Effector memory CD4-positive, alpha-beta T cell (primary cell): ENCODE data around the gene LAMB3.

Experiments used
- DNase-seq, 3 donors: peaks; one replicate each; pipeline ENCODE4 v3.0.0-alpha.2; 2020
- H3K27ac ChIP-seq: 2 replicates; pipeline ENCODE4 v1.7.0; 2013; ENCODE audit warnings: mild to moderate bottlenecking, low read length, moderate library complexity; ENCODE audit not compliant: insufficient read depth, poor library complexity, severe bottlenecking
- H3K27me3 ChIP-seq: replicated peaks from 2 replicates; pipeline ENCODE4 v1.7.0; 2013; ENCODE audit warnings: mild to moderate bottlenecking, low read length; ENCODE audit not compliant: insufficient read depth, control insufficient read depth, poor library complexity, severe bottlenecking
- H3K36me3 ChIP-seq: 2 replicates; pipeline ENCODE4 v1.7.0; 2013; ENCODE audit warnings: mild to moderate bottlenecking, low read length, moderate library complexity; ENCODE audit not compliant: control insufficient read depth, insufficient read depth
- H3K4me1 ChIP-seq: 2 replicates; pipeline ENCODE4 v1.7.0; 2013; ENCODE audit warnings: low read length, mild to moderate bottlenecking; ENCODE audit not compliant: control insufficient read depth, insufficient read depth, poor library complexity, severe bottlenecking
- H3K4me3 ChIP-seq: 2 replicates; pipeline ENCODE4 v1.7.0; 2013; ENCODE audit warnings: low read length, low read depth, mild to moderate bottlenecking; ENCODE audit not compliant: insufficient read depth, poor library complexity, severe bottlenecking
- H3K9me3 ChIP-seq: 2 replicates; pipeline ENCODE4 v1.7.0; 2013; ENCODE audit warnings: mild to moderate bottlenecking, low read length, moderate library complexity; ENCODE audit not compliant: control insufficient read depth

LAMB3 gene

DNA sequence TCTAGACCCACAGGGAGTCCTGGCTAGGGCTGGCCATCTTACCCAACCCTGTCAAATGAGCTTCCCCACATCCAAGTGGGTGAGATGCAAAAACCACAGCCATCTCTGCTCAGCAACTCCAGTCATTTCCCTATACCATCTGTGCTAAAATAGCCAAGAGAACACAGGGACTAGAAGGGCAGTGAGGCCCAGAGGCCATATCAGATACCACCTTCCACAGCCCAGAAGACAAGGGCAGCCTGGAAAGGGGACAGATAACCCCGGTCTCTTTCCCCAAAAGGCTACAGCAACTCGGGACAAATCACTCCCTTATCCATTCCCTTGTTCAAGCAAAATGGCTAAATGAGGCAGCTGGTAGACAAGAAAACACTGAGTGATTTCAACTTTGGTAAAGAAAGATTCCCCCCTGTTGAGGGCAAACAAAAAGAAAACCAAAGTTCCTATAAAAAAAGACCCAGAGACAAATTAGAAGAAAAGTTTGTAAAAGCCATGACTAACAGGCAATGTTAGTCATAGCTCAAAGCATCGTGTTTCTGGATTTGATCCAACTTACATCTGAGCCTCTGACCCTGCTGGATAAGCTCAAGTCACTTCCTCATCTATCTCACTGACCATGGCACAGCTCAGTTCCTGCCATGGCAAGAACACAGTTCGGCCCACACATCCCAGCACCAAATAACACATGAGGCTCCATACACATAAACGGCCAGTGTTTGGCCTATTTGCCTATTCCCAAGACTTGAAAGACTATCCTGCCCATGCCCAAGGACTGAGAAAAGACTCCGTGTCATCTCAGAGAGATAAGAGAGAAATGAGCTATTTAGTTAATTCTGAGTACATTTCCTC is 3.1 kb downstream of the LAMB3 start:
- no peak for DNase-seq
- no peaks in the 10 kb centered on the region for H3K27me3 ChIP-seq
- H3K9me3 ChIP-seq = no peaks in the 10 kb centered on the region
- no peaks in the 10 kb centered on the region for H3K36me3 ChIP-seq
- no peak overlapping the region for H3K4me3 ChIP-seq
- peaks cover 11% of the 10 kb centered on the region for H3K4me1 ChIP-seq
- no peak overlapping the region for H3K27ac ChIP-seq

DNA sequence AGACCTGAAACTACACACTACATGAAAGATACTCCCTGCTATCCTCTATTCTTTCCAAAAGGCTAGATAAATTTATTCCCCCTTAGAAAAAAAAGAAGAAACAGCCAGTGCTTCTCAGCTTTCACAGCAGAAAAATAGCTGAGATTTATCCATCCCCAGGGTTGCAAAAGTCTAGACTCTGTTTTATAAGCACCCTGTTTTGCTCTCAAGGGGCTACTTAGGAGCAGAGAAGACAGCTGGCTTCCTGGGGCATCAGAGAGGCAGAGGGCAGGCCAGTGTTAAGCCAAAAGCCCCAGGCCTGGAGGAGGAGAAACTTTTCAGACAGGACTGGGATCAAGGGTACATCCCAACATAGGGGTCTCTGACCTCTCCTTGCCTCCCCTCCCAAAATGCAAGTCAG is 3.9 kb downstream of the LAMB3 start:
- no peak overlapping the region for H3K27ac ChIP-seq
- DNase-seq = no peak
- H3K4me1 ChIP-seq = peaks cover 11% of the 10 kb centered on the region
- H3K36me3 ChIP-seq = no peaks in the 10 kb centered on the region
- no peaks in the 10 kb centered on the region for H3K27me3 ChIP-seq
- H3K4me3 ChIP-seq = no peak overlapping the region
- no peaks in the 10 kb centered on the region for H3K9me3 ChIP-seq

DNA sequence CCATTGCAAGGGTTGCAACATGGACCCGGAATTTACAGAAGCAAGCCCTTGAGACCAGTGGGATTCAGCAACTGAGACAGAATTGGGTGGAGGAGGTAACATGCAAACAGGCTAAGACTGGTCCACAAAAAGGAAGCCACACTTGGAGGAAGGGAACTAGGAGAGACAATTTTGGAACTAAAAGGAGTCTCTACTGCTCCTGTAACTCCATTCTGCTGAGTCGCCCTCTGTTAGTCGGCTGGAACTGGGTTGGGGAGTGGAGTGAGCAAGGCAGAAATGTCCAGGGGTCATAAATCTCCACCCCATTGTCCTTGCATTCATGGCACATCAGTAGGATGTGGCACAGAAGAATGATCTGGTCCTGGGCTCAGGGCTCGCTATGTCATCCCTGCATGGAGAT is 5.1 kb downstream of the LAMB3 start:
- Histone ChIP-seq H3K27ac (no peak overlapping the region), H3K9me3 (no peaks in the 10 kb centered on the region), H3K4me3 (no peak overlapping the region), H3K4me1 (peaks cover 11% of the 10 kb centered on the region), H3K27me3 (no peaks in the 10 kb centered on the region), H3K36me3 (no peaks in the 10 kb centered on the region)
- DNase-seq = no peak

- Histone ChIP-seq H3K27ac (no peak overlapping the region), H3K9me3 (no peaks in the 10 kb centered on the region), H3K36me3 (no peaks in the 10 kb centered on the region), H3K4me1 (peaks cover 11% of the 10 kb centered on the region), H3K4me3 (no peak overlapping the region), H3K27me3 (no peaks in the 10 kb centered on the region)
- no peak for DNase-seq
These were observed 5.7 kb downstream of the LAMB3 start for GRCh38 chr1:209646558-209646957.

- DNase-seq = no peak
- no peak overlapping the region for H3K27ac ChIP-seq
- no peak overlapping the region for H3K4me3 ChIP-seq
- H3K27me3 ChIP-seq = no peaks in the 10 kb centered on the region
- no peaks in the 10 kb centered on the region for H3K9me3 ChIP-seq
- no peaks in the 10 kb centered on the region for H3K36me3 ChIP-seq
- peaks cover 6% of the 10 kb centered on the region for H3K4me1 ChIP-seq
These were observed 6.4 kb downstream of the LAMB3 start for GRCh38 chr1:209645574-209646452.

- Histone ChIP-seq H3K9me3 (no peaks in the 10 kb centered on the region), H3K36me3 (no peaks in the 10 kb centered on the region), H3K27me3 (no peaks in the 10 kb centered on the region), H3K27ac (no peak overlapping the region), H3K4me1 (no peaks in the 10 kb centered on the region), H3K4me3 (no peak overlapping the region)
- DNase-seq = no peak
These were observed 8.8 kb downstream of the LAMB3 start for GRCh38 chr1:209643285-209644020.

DNA sequence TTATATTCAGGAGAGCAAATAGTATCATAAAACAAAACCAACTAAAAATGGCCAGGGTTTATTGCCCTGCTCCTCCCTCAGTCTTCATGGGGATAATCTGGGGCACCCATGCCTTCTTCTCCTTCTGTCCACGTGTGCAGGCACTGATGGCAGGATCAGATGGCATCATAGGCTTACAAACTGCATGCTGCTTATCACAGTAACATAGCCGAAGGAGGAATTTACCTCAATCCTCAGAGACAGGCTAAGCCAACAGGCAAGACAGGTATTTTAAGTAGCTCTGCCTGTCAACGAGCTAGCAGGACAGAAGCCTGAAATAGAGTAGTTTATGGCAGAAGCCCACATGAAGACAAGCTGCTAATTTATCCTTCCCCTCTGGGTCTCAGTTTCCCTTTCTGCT is 9.4 kb downstream of the LAMB3 start:
- H3K27me3 ChIP-seq = no peaks in the 10 kb centered on the region
- no peaks in the 10 kb centered on the region for H3K4me1 ChIP-seq
- H3K36me3 ChIP-seq = no peaks in the 10 kb centered on the region

GRCh38 chr1:209641832-209642172 is 10.4 kb downstream of the LAMB3 start:
- no peak for DNase-seq
- Histone ChIP-seq H3K9me3 (no peaks in the 10 kb centered on the region), H3K27me3 (no peaks in the 10 kb centered on the region), H3K27ac (no peak overlapping the region), H3K4me1 (no peaks in the 10 kb centered on the region), H3K36me3 (no peaks in the 10 kb centered on the region), H3K4me3 (no peak overlapping the region)

More for the DNA sequence above, 9.4 kb downstream of the LAMB3 start:
- Histone ChIP-seq H3K27ac (no peak overlapping the region), H3K4me3 (no peak overlapping the region), H3K9me3 (no peaks in the 10 kb centered on the region)
- DNase-seq = no peak

DNA sequence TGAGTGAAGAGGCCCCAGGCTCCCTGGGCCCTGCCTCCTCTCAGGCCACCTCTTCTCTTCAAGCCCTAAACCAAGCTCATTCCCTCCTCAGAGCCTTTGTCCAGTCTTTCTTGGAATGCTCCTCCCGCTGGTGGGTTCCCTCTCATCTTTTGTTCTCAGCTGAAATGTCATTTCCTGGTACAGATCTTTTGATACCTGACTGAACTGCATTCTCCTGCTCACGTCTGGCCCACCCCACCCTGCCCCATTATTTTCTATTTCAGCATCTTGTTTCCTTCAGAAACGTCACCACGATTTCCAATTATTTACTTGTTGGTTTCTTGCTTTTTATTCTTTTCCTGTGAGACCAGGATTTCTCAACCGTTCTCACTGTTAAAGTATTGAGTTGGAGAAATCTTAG is 16.4 kb downstream of the LAMB3 start:
- no peaks in the 10 kb centered on the region for H3K36me3 ChIP-seq
- H3K27ac ChIP-seq = no peak overlapping the region
- no peaks in the 10 kb centered on the region for H3K27me3 ChIP-seq
- no peak overlapping the region for H3K4me3 ChIP-seq
- H3K4me1 ChIP-seq = no peaks in the 10 kb centered on the region
- H3K9me3 ChIP-seq = no peaks in the 10 kb centered on the region
- DNase-seq = no peak
